ENCODE results near the gene GLIS2.
"Not testable (repeated sequence)": the region's sequence is repeated elsewhere in the genome, so short reads cannot be mapped to it uniquely, and the experiment has no call there.

GLIS2 gene

GRCh38 chr16:4337540-4338088 is 21.7 kb downstream of the GLIS2 start:
- no peak for DNase-seq

- DNase-seq = no peak
Measured at GRCh38 chr16:4338125-4338582, 22.3 kb downstream of the GLIS2 start.

- no peak for DNase-seq
Measured at GRCh38 chr16:4338712-4339299, 22.9 kb downstream of the GLIS2 start.

- no peak for DNase-seq
Measured at GRCh38 chr16:4339455-4339854, 23.6 kb downstream of the GLIS2 start.

- DNase-seq = no peak
Measured at GRCh38 chr16:4339909-4340308, 24.0 kb downstream of the GLIS2 start.

GRCh38 chr16:4340443-4340842 is 24.6 kb downstream of the GLIS2 start:
- DNase-seq = no peak

GRCh38 chr16:4341250-4341649 is 25.4 kb downstream of the GLIS2 start:
- no peak for DNase-seq

GRCh38 chr16:4342866-4343744 is 27.2 kb downstream of the GLIS2 start:
- no peak for DNase-seq

- not testable (repeated sequence) for DNase-seq
Measured at GRCh38 chr16:4344300-4344982, 28.6 kb downstream of the GLIS2 start.

GRCh38 chr16:4344983-4345835 is 29.3 kb downstream of the GLIS2 start:
- no peak for DNase-seq

- peak; percentile 57 for DNase-seq
Measured at GRCh38 chr16:4345836-4346781, 30.2 kb downstream of the GLIS2 start.

- DNase-seq = peak; percentile 78
Measured at GRCh38 chr16:4347010-4347409, 31.1 kb downstream of the GLIS2 start.

- DNase-seq = no peak
Measured at GRCh38 chr16:4347765-4348509, 32.1 kb downstream of the GLIS2 start.

GRCh38 chr16:4349332-4349731 is 33.5 kb downstream of the GLIS2 start:
- no peak for DNase-seq

- DNase-seq = no peak
Measured at GRCh38 chr16:4350365-4350786, 34.5 kb downstream of the GLIS2 start.

- peak; percentile 95 for DNase-seq
Measured at GRCh38 chr16:4350787-4351659, 35.2 kb downstream of the GLIS2 start, which contains the start of gene PAM16. TSS of gene PAM16 (minus strand) at chr16:4351321. CDS start at chr16:4351234, 87 bp downstream.

GRCh38 chr16:4351880-4352279 is 36.0 kb downstream of the GLIS2 start:
- no peak for DNase-seq

- DNase-seq = no peak
Measured at GRCh38 chr16:4352843-4353242, 37.0 kb downstream of the GLIS2 start.

- no peak for DNase-seq
Measured at GRCh38 chr16:4353675-4354074, 37.8 kb downstream of the GLIS2 start.
